Fibroblast of skin of right quadriceps (primary cell): Measurements from ENCODE around the gene HGF.

Source experiments
- DNase-seq: peaks from one replicate; pipeline ENCODE4 v3.0.0-alpha.2; 2013

Gene HGF

GRCh38 chr7:81680120-81680519 lies 89.7 kb downstream of the HGF start:
- no peak for DNase-seq

- DNase-seq: no peak
Measured at GRCh38 chr7:81676813-81677212, 93.0 kb downstream of the HGF start.

GRCh38 chr7:81676105-81676811 lies 93.6 kb downstream of the HGF start:
- no peak for DNase-seq

GRCh38 chr7:81674431-81674830 lies 95.4 kb downstream of the HGF start:
- DNase-seq: no peak

GRCh38 chr7:81672872-81673271 lies 97.0 kb downstream of the HGF start:
- DNase-seq: no peak

- DNase-seq: no peak
Measured at GRCh38 chr7:81669476-81670105, 100.3 kb downstream of the HGF start.

GRCh38 chr7:81666209-81666608 lies 103.6 kb downstream of the HGF start:
- DNase-seq: no peak

- no peak for DNase-seq
Measured at GRCh38 chr7:81665236-81665635, 104.6 kb downstream of the HGF start.

GRCh38 chr7:81664304-81664703 lies 105.5 kb downstream of the HGF start:
- no peak for DNase-seq

GRCh38 chr7:81662531-81662930 lies 107.3 kb downstream of the HGF start:
- DNase-seq: no peak

- DNase-seq: no peak
Measured at GRCh38 chr7:81659697-81660395, 110.0 kb downstream of the HGF start.

- no peak for DNase-seq
Measured at GRCh38 chr7:81657551-81657950, 112.3 kb downstream of the HGF start.

- DNase-seq: no peak
Measured at GRCh38 chr7:81655271-81655670, 114.6 kb downstream of the HGF start.

- DNase-seq: no peak
Measured at GRCh38 chr7:81652225-81652624, 117.6 kb downstream of the HGF start.
